GM12878 (cell line): ENCODE data around the gene ARAP2. TPM values are rescaled to one million over a fixed set of nuclear protein-coding genes. Genes with fewer than 3 reads are reported as not detected.

Experiments
- ATAC-seq: fragments of 200-7000 bp; cut with Tn5 transposase; 3 replicates; pipeline ENCODE4 v1.9.1; 2020; ENCODE audit warnings: mild to moderate bottlenecking, moderate library complexity
- BruUV-seq: library from RNA; stranded (reverse); fragments of 400-500 nt; replicated peaks from 2 replicates; lab custom pipeline; 2021; lab: Mats Ljungman, UMichigan
- CTCF ChIA-PET: fragments of 300-600 bp; sonication (Branson Sonifier 250); formaldehyde crosslinking; extraction: SDS; loops from one replicate; lab custom pipeline; 2021; ENCODE audit warnings: inconsistent platforms; lab: Yijun Ruan, JAX
- POLR2A ChIA-PET: fragments of 350-600 bp; formaldehyde crosslinking; extraction: SDS; loops from one replicate; lab custom pipeline; 2021; ENCODE audit warnings: inconsistent platforms; lab: Charles Lee
- RAD21 ChIA-PET: fragments of 300-600 bp; sonication (Branson Sonifier 250); formaldehyde crosslinking; loops from one replicate; lab custom pipeline; 2023; ENCODE audit warnings: antibody characterized with exemption; ENCODE audit not compliant: unreplicated experiment; lab: Charles Lee
- SMC1A ChIA-PET: fragments of 300-600 bp; sonication (Branson Sonifier 250); formaldehyde crosslinking; loops from one replicate; lab custom pipeline; 2023; ENCODE audit not compliant: unreplicated experiment, uncharacterized antibody; lab: Charles Lee
- DNase-seq: peaks from one replicate; pipeline ENCODE4 v3.0.0-alpha.2; 2011; ENCODE audit warnings: low read depth, low spot score
- FAIRE-seq: peaks from 3 replicates; lab custom pipeline; 2011; peaks lifted over from hg19 to GRCh38; lab: Jason Lieb, UNC
- H2AFZ ChIP-seq: 2 replicates; pipeline ENCODE4 v1.6.0; 2011; ENCODE audit warnings: low read depth, low read length, control low read depth; ENCODE audit not compliant: control insufficient read depth
- H3K27ac ChIP-seq: 2 replicates; pipeline ENCODE4 v1.5.1; 2011; ENCODE audit warnings: control low read depth; ENCODE audit not compliant: control insufficient read depth, insufficient read depth
- H3K27me3 ChIP-seq, 2 experiments: replicated peaks in 1 of 2; 2 replicates each; pipeline versions ENCODE4 v1.6.0 to v1.6.1; 2011; ENCODE audit warnings: low read length in 1 of 2; ENCODE audit not compliant: control insufficient read depth in 2 of 2, insufficient read depth in 2 of 2
- H3K36me3 ChIP-seq, 2 experiments: 2 replicates each; pipeline ENCODE4 v1.5.1; 2011; ENCODE audit warnings: low read length in 1 of 2; ENCODE audit not compliant: control insufficient read depth in 2 of 2, insufficient read depth in 2 of 2
- H3K4me1 ChIP-seq: 2 replicates; pipeline ENCODE4 v1.6.1; 2011; ENCODE audit warnings: mild to moderate bottlenecking, low read length, moderate library complexity, mixed read lengths; ENCODE audit not compliant: control insufficient read depth, insufficient read depth
- H3K4me2 ChIP-seq: 2 replicates; pipeline ENCODE4 v1.6.0; 2011; ENCODE audit warnings: control low read depth; ENCODE audit not compliant: control insufficient read depth, insufficient read depth
- H3K4me3 ChIP-seq: fragments of 200-600 bp; sonication (generic); 2 replicates; pipeline ENCODE4 v1.5.1; 2016
- H3K79me2 ChIP-seq: 2 replicates; pipeline ENCODE4 v1.6.0; 2011; ENCODE audit warnings: low read length; ENCODE audit not compliant: control insufficient read depth, insufficient read depth
- H3K9ac ChIP-seq: 2 replicates; pipeline ENCODE4 v1.8.0; 2011; ENCODE audit warnings: low read length, control low read depth, mixed read lengths; ENCODE audit not compliant: control insufficient read depth, insufficient read depth
- H3K9me3 ChIP-seq: replicated peaks from 3 replicates; pipeline ENCODE4 v1.5.1; 2011; ENCODE audit warnings: mild to moderate bottlenecking, low read length; ENCODE audit not compliant: control insufficient read depth, insufficient read depth
- H4K20me1 ChIP-seq: 2 replicates; pipeline ENCODE4 v1.6.0; 2011; ENCODE audit not compliant: control insufficient read depth, insufficient read depth
- CBFB ChIP-seq: IDR thresholded peaks from 2 replicates; pipeline ENCODE4 v1.6.1; 2016; ENCODE audit warnings: antibody characterized with exemption, low read depth
- E4F1 ChIP-seq: fragments of 450-650 bp; IDR thresholded peaks from 2 replicates; pipeline ENCODE4 v1.6.1; 2018; ENCODE audit warnings: borderline replicate concordance, mild to moderate bottlenecking; ENCODE audit not compliant: partially characterized antibody
- FOXK2 ChIP-seq: fragments of 450-650 bp; IDR thresholded peaks from 2 replicates; pipeline ENCODE4 v1.6.1; 2017; ENCODE audit warnings: mild to moderate bottlenecking, moderate library complexity
- HDAC6 ChIP-seq: fragments of 200-600 bp; sonication (generic); IDR thresholded peaks from one replicate; pipeline ENCODE4 v1.8.0; 2017; ENCODE audit warnings: antibody characterized with exemption; ENCODE audit not compliant: unreplicated experiment
- SP1 ChIP-seq: IDR thresholded peaks from one replicate; pipeline ENCODE4 v1.6.1; 2011; ENCODE audit warnings: low read depth, low read length
- ZNF384 ChIP-seq: IDR thresholded peaks from 2 replicates; pipeline ENCODE4 v1.6.1; 2012; ENCODE audit warnings: low read depth, mild to moderate bottlenecking, low read length, improper control_type of control experiment, borderline replicate concordance
- ZNF687 ChIP-seq: fragments of 450-650 bp; IDR thresholded peaks from 2 replicates; pipeline ENCODE4 v1.6.1; 2017; ENCODE audit warnings: mild to moderate bottlenecking, moderate library complexity
- WGBS: methylation state at CpG from one replicate; pipeline ENCODE4 v1.1.6; 2016; ENCODE audit warnings: low lambda C conversion rate; ENCODE audit not compliant: insufficient replicate concordance, insufficient coverage; ENCODE audit errors: missing lambda C conversion rate; 5-methylcytosine and 5-hydroxymethylcytosine counted together
- in situ Hi-C: fragments of 300-500 bp; cut with MboI; formaldehyde crosslinking; loops from 9 replicates; pipeline ENCODE4 v1.14.3; 2018; ENCODE audit warnings: mixed read lengths
- intact Hi-C: fragments of 100-400 bp; cut with micrococcal nuclease; formaldehyde crosslinking; loops from one replicate; pipeline ENCODE4 v1.14.2; 2022; ENCODE audit not compliant: unreplicated experiment
- polyA plus RNA-seq, 11 experiments: library from polyadenylated mRNA; depleted of rRNA in 4 of 11; unstranded in 6 of 11; stranded (reverse) in 5 of 11; fragments of >200 nt; fragmentation: Nextera tagmentation in 4 of 11; fragmentation: Illumina TruSeq in 1 of 11; extraction: Ambion mirVana in 4 of 11; extraction: Trizol in 1 of 11; gene quantifications; 1 replicate in 1 of 11; 2 replicates in 10 of 11; pipeline versions ENCODE4 v1.2.1 to v1.2.3, GENCODE V29; 2011 to 2016; ENCODE audit warnings: inconsistent platforms in 2 of 11, missing spikeins in 2 of 11, low read depth in 1 of 11
- total RNA-seq, 4 experiments: library from RNA; depleted of rRNA in 3 of 4; stranded (reverse); fragments of >200 nt in 3 of 4; fragmentation: Illumina TruSeq in 1 of 4; extraction: Trizol in 1 of 4; gene quantifications; 2 replicates each; pipeline versions ENCODE4 v1.2.1 to v1.2.3, GENCODE V29; 2013 to 2021

Gene ARAP2
- total and polyA plus RNA-seq, 10 of the 15 experiments (the other 5 are each of a cell fraction or from before 2014, with no cell fraction given) = 5.4 to 36.1 (median 12.2) TPM

GRCh38 chr4:36159208-36159607, 85.1 kb downstream of the ARAP2 start:
- Histone ChIP-seq H2AFZ (no peak overlapping the region), H3K79me2 (no peaks in the 10 kb centered on the region), H4K20me1 (no peaks in the 10 kb centered on the region), H3K27ac (no peak overlapping the region), H3K4me2 (no peak overlapping the region), H3K27me3 (no peaks in the 10 kb centered on the region), H3K36me3 (peaks cover 0 to 5% of the 10 kb centered on the region in 2 experiments; a peak in 2 of 4 replicates), H3K4me1 (no peaks in the 10 kb centered on the region), H3K4me3 (no peak overlapping the region), H3K9ac (no peak overlapping the region), H3K9me3 (no peaks in the 10 kb centered on the region)
- intact Hi-C loops = no loop called here
- CTCF ChIA-PET = interaction anchor here (0.9 to 2.3 kb wide), 6 partner anchors 9 to 240 kb away, joined by 3 to 9 read pairs (median 4); no protein-coding TSS in a partner anchor
- FAIRE-seq (no peak), ATAC-seq (no peak), DNase-seq (no peak)
- BruUV-seq = no TSS peak
- POLR2A ChIA-PET = interaction anchor here (0.5 kb wide), 1 partner anchor 80 kb away, joined by 8 read pairs; no protein-coding TSS in a partner anchor
- SMC1A ChIA-PET = interaction anchor here (0.6 to 2.3 kb wide), 8 partner anchors 10 to 240 kb away, joined by 3 to 7 read pairs (median 3); no protein-coding TSS in a partner anchor
- RAD21 ChIA-PET = interaction anchor here (1.1 kb wide), 1 partner anchor 10 kb away, joined by 3 read pairs; no protein-coding TSS in a partner anchor
- WGBS = 90% methylated on average over 5 of the region's 5 CpGs
- no peak for TF ChIP-seq SP1
- in situ Hi-C loops = no loop called here

- H3K27ac ChIP-seq = no peak overlapping the region
- H3K9ac ChIP-seq = no peak overlapping the region
- ChIA-PET SMC1A (interaction anchor here (0.6 to 4.3 kb wide), 3 partner anchors 10 to 608 kb away, joined by 3 to 22 read pairs (median 6); no protein-coding TSS in a partner anchor), POLR2A (no interaction called here), RAD21 (interaction anchor here (1.3 kb wide), 1 partner anchor 12 kb away, joined by 4 read pairs; no protein-coding TSS in a partner anchor), CTCF (interaction anchor here (0.5 to 1.6 kb wide), 3 partner anchors 9 to 246 kb away, joined by 3 to 5 read pairs (median 3); no protein-coding TSS in a partner anchor)
- in situ Hi-C loops (no loop called here), intact Hi-C loops (no loop called here)
- H3K4me3 ChIP-seq = no peak overlapping the region
- H3K36me3 ChIP-seq = peaks cover 0 to 2% of the 10 kb centered on the region in 2 experiments; a peak in 1 of 4 replicates
- H3K4me2 ChIP-seq = no peak overlapping the region
- BruUV-seq = no TSS peak
- H3K4me1 ChIP-seq = no peaks in the 10 kb centered on the region
- H3K79me2 ChIP-seq = no peaks in the 10 kb centered on the region
- no peaks in the 10 kb centered on the region for H3K27me3 ChIP-seq
- no peaks in the 10 kb centered on the region for H3K9me3 ChIP-seq
- ATAC-seq (no peak), FAIRE-seq (no peak), DNase-seq (no peak)
- no peak overlapping the region for H2AFZ ChIP-seq
- no peaks in the 10 kb centered on the region for H4K20me1 ChIP-seq
- WGBS = 95% methylated on average over 1 of the region's 1 CpG
- no peak for TF ChIP-seq HDAC6
- no peak for TF ChIP-seq FOXK2
- no peak for TF ChIP-seq ZNF687
- TF ChIP-seq CBFB = no peak
- no peak for TF ChIP-seq ZNF384
- no peak for TF ChIP-seq E4F1
Measured at GRCh38 chr4:36152735-36153134, 91.6 kb downstream of the ARAP2 start.
